Ishikawa (cell line): ENCODE results near the gene PLCB1.

Source experiments
- EGR1 ChIP-seq: IDR thresholded peaks from 2 replicates; pipeline ENCODE4 v1.6.1; 2012
- RAD21 ChIP-seq: IDR thresholded peaks from 2 replicates; pipeline ENCODE4 v1.6.1; 2012; ENCODE audit warnings: low read depth

DNA sequence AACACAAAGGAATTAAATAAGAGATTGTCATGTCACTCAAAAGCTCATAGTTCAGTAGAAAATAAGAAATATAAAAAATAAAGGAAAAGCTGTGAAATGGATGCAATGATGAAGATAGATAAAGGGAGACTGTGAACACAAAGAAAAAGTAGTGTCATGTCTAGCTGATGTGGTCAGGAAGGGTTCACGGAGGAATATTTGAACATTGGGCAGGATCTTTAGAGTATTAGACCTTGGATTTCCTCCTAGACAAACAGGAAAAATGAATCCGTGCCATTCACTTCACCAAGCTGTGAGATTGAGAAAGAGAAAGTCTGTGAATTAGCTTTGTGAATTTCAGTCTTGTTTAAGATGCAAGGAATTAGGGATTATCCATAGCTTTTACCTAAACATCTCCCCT is 522.4 kb downstream of the PLCB1 start:
- TF ChIP-seq RAD21 (no peak), EGR1 (no peak)
